HEK293 (cell line): ENCODE data around the gene STAG3.

Experiments used
- CTCF ChIP-seq: fragments of 450-650 bp; formaldehyde crosslinking; IDR thresholded peaks from 2 replicates; pipeline ENCODE4 v1.5.1; 2016; ENCODE audit warnings: missing biosample characterization, missing genetic modification characterization
- TF ChIP-seq, protein P1 (sequence below): fragments of 450-650 bp; formaldehyde crosslinking; IDR thresholded peaks from 2 replicates; pipeline ENCODE4 v1.5.1; 2016; ENCODE audit warnings: missing biosample characterization, missing genetic modification characterization, low read depth

DNA sequence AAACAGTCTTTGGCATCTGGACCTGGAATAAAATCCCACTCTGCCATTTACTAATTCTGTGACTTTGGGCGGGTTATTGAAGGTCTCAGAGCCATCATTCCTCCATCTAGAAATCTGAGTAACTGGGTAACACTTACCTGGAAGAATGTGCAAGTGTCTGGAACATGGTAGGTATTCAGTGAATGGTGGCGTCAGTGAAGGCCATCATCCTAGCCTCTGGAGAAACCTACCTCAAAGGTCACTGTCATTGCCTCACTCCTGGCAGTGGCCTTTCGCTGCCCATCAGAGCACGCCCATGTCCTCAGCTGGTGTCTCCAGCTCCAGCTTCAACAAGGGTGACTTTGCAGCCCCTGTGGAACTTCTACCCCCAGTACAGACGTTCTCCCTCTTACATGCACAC lies 13.8 kb upstream of the STAG3 start:
- TF ChIP-seq CTCF (tag by site-specific recombination), result no peak
- TF ChIP-seq, protein P1, sequence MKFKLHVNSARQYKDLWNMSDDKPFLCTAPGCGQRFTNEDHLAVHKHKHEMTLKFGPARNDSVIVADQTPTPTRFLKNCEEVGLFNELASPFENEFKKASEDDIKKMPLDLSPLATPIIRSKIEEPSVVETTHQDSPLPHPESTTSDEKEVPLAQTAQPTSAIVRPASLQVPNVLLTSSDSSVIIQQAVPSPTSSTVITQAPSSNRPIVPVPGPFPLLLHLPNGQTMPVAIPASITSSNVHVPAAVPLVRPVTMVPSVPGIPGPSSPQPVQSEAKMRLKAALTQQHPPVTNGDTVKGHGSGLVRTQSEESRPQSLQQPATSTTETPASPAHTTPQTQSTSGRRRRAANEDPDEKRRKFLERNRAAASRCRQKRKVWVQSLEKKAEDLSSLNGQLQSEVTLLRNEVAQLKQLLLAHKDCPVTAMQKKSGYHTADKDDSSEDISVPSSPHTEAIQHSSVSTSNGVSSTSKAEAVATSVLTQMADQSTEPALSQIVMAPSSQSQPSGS (tag by site-specific recombination), result no peak
